ENCODE results near the gene MYO18A.
"Not testable (repeated sequence)": the region's sequence is repeated elsewhere in the genome, so short reads cannot be mapped to it uniquely, and the experiment has no call there.

MYO18A gene

DNA sequence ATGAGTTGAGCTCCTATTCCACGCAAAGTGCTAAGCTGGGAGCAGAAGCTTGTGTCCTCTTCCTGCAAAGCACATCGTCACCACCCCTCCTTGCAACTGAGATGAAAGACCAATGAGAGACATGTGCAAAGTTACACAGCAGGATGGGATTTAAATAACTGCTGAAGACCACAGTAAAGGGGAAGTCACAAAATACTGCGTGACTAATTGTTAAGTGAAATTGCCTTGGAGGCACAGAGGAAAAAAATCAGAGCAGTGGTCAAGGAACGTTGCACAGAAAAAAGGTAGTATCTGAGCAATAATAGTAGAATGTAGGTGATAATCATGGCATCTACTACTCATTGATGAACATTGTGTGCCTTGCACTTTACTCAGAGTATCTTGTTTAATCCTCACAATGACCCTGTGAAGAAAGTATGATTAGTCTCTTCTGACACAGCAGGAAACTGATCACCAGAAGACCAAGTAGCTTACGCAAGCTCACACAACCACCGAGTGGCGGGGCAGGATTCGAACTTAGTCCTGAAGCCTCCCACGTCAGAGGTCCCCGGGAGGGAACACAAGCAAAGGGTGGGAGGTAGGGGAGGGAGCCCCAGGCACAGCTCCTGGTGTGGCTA lies 15.4 kb upstream of the MYO18A start:
- DNase-seq: no peak

DNA sequence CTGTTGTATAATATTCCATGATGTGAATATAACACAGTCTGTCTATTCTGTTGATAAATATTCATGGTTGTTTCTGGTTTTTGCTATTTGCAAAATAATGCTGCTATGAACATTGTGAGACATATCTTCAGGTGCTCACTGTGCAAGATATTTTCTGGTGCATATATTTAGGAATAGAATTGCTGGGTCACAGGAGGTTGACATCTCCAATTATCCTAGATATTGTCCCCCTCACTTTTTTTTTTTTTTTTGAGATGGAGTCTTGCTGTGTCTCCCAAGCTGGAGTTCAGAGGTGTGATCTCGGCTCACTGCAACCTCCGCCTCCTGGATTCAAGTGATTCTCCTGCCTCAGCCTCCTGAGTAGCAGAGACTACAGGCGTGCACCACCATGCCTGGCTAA lies 14.5 kb upstream of the MYO18A start:
- no peak for DNase-seq

DNA sequence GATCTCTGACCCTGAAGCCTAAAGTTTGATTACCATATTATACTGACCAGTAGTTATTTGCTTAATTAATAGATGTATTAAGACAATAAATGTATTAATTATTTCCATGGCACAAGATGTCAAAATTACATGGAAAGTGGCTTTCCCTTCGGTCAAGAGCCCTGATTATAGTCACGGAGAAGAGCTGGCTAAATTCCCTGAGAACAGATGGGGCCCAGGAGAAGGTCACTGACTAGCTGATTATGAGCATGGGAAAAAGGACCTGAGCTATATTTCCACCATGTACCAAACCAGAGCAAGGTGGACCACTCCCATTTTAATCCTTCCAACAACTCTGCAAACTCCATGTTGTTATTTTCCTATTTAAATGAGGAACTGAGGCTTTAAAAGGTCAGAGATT lies 12.9 kb upstream of the MYO18A start:
- DNase-seq: no peak

DNA sequence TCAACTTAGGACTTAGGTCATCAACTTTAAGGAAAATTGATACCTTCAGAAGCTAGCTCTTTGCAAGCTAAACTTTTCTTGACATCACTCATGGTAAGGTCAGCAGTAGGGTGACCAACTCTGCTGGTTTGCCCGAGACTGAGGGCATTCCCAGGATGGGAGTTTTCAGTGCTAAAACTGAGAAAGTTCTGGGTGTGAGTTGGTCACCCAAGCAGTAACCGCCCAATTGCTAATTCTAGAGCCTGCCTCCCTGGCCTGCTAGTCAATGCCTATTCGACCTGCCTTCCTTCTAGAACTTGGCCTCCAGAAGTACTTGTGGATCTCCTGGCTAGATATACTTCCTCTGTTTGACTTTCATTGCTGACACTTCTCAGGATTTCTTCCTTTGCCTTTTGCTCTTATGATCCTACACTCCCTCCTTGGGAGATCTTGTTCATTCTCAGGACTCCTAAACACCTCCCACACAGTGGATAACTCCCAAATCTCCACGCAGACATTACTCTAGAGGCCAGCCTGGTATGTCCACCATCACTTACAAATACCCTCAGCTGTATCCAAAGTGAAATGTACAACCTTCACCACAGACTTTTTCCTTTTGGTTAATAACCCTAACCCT lies 10.5 kb upstream of the MYO18A start:
- no peak for DNase-seq

DNA sequence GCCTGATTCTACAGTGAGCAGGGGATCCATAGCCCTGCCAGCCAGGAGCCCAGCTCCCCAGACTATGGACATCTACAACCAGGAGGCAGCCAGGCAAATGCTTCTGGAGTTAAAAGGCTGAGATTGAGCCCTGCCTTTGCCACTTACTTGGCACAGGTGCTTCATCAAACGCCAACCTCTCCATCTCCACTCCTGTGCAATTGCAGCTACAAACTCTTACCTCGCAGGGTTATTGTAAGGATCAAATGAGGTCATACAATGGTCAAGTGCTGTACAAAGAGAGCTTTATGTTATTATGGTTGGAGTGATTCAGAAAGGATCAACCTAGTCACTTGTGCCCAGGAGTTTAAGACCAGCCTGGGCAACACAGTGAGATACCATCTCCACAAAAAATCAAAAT lies 9.8 kb upstream of the MYO18A start:
- no peak for DNase-seq

DNA sequence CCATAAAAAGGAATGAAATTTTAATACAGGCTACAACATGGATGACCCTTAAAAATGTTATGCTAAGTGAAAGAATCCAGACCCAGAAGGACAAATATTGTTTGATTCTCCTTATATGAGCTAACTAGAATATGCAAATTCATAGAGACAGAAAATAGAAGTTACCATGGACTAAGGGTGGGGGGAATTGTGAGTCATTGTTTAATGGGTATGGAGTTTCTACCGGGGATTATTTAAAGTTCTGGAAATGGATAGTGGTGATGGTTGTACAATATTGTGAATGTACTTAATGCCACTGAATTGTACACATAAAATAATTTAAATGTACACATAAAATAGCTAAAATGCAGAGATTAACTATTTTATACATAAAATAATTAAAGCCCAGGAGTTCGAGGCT lies 9.2 kb upstream of the MYO18A start:
- no peak for DNase-seq

DNA sequence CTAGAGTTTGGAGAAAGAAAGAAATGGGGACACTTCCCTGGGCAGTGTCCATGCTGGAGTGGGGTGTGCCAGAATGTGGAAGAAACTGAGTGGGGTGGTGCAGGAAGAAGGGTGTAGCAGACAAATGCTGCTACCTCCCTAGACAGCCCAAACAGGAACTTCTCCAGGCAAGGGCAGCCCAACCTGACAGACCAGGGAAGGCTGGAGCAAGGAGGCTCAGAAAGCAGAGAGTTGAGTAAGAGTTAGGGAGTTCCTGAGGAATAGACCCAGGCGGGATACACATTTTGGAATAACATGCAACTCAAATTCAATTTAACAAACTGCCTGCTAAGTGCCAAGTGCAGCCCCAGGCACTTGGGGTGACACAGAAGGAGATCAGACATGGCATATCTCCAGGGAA lies 1.0 kb upstream of the MYO18A start:
- DNase-seq: no peak

DNA sequence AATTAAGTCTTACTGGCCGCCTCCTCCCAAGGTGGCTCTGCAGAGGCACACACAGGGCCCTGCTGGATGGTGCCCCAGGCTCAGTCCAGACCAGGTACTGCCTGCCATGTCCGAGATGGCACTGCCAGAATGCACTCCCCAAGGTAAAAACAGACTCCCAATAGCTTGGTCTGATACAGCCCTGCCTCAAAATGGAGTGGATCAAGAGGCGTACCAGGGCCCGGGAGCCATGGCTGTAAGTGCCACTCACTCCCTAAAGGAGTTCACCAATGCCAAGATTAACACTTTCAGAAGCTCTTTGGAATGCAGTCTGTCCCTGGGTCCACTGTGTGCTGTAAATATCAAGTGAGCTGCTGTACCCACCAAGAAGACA lies 576 bp upstream of the MYO18A start:
- no peak for DNase-seq

DNA sequence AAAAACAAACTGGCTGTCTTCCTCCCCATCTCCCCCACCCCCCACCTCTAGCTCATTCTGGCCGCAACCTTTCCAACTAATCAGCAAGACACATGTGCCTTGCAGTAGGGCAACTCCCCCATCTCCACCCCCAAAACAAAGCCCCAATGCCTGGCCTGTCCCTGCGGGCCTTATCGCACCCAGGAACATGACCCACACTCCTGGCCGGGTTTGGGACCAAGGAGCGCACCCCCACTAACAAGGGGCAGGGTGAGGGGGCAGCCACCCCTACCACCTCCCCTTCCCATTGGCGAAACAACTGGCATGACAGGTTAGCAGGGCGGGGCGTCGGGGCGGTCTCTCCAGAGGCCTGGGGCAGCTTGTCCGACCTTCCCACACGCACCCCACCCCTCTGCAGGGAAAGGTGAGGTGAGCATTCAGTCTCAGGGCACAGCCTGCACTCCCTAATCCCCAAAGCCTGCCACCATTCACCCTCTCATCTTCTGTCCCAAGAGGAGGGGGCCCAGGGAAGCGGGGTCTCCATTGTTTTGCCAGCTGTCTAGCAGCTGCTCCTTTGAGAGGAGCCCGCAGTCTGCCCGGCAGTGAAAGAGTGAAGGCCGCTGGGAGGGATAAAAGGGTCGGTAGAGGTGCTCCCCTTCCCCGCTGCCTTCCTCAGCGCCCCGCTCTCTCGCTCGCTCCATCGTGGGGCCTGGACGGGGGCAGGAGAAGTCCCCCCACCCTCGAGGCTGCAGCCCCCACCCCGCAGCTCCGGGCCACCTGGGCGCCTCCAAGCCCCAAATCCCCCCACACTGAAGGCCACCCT lies 765 bp downstream of the MYO18A start:
- no peak for DNase-seq

DNA sequence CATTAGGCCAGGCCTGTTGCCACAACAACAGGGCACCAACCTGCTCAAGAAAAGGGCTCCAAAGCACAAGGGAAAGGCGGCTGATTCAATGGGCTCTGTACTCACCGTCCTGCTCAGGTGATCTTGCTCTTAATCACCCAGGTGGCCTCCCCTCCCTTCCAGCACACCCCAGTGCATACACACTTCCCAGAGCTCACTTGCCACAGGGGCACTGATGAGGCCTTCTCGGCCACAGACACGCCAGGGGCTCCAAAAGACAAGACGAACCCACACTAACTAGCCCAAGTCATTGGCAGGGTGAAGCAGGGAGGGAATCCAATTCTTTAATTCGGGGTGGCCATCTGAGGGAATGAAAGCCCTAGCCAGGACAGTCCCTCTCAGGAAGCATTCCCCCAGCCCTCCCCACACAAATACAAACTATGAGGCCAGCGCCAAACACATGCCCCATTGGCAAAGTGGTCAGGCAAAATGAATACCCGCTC lies 1.4 kb downstream of the MYO18A start:
- DNase-seq: no peak

DNA sequence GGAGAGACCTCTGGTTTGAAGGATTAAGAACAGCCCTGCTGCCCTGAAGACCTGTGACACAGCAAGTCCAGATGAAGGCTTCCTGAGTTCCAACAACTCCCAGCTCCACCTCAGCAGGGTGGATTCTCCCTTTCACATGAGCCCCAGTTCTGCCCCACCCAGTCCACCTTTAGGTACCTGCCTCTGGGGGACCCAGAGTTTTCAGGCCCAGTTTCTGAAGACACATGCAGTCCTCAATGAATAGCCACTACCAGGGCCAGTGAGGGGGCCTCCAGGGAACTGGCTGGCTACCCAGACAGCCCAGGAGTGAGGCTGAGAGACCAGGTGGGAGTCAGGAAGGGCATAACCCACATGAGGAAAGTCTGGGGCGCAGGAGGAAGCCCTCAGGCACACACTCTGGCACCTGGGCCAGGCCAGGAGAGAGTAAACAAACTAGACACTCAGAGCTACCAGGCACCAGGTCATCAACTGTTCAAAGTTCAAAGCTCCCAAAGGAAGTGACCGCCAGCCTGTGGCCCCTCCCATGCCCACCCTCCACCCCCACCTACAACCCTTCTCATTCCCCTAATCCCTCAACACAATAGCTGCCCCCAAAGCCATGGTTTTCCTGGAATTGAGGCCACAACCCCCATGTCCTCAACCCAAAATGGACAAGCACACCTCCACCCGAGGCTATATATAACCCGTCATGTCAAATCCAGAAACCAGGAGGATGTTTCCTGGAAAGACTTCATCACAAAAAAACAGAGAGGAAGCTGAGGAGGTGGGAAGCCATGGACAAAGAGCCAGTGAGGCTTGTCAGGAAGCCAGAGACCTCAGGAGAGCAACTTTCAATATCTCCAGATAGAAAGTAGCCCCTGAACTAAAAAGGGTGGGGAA lies 2.1 kb downstream of the MYO18A start:
- DNase-seq: no peak

DNA sequence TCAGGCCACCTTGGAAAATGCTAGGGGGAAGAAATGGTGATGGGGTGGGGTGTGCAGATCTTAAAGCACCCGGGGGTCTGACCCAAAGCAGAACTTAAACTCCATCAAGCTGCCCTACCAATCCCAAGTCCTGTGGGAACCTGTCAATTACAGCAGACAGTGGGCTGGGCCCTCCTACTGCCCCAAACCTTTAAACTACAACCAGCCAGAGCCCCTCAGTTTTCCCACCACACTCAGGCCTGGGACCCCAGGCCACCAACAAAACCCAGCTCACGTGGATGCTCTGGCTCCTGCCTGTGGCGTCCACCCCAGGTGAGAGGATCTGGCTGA lies 2.7 kb downstream of the MYO18A start:
- DNase-seq: no peak

DNA sequence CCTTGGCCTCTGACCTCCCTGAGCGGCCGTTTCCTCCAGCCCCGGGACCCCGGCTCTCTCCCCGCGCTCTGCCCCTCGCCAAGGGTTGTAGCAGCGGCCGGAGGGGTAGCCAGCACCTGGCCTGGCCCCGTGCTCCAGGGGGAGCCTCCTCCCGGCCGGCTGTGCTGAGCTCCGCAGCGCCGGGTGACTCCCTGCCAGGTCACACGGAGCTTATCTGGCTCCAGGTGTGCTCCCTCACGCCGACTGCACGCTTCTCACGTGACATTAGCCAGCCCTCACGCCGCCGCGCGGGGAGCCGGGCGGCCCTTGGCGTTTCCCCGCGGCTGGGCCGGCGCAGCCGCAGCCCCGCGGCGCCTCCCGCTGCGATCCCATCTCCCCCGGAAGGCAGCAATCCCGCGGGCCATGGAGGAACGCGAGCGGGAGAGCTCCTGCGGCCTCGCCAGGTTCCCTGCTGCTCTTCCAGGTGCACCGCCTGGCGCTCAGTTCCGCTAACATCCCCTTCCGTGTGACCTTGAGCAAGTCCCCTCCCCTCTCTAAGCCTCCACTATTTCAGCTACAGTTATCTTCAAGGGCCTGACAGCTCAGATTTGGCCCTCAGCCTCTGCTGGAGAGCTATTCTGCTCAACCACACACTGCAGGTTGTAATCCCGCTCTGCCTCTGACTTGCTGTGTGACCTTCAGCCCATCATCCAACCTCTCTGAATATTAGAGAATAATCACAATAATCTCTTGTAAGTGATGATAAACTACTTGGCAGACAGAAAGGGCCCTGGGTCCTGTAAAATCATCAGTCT lies 3.4 kb downstream of the MYO18A start:
- DNase-seq: peak; percentile 46

DNA sequence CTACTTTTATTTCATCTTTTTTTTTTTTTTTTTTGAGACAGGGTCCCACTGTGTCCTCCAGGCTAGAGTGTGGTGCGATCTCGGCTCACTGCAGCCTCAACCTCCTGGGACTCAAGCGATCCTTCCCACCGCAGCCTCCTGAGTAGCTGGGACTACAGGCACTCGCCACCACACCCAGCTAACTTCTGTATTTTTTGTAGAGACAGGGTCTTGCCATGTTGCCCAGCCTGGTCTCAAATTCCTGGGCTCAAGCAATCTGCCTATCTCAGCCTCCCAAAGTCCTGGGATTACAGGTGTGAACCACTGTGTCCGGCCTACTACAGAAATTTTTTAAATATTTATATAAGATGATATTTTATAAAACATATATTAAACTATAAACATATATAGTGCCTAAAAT lies 4.8 kb downstream of the MYO18A start:
- no peak for DNase-seq

DNA sequence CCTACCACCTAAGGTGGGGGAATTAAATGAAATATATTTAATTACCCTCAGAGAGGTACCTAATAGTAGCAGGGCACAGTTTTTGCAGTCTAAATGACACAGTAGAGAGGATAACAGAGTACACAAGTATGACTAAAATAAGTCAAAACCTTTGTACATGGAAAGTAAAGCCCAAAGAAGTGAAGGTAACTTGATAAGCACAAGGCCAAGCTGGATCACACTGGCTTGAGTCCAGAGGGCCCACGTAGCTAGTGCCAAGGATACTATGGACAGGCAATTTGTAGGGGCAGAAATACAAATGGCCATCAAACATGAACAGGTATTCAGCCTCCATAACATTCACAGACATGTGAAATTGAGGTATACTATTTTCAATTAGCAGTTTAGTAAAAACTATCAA lies 7.6 kb downstream of the MYO18A start:
- DNase-seq: no peak

DNA sequence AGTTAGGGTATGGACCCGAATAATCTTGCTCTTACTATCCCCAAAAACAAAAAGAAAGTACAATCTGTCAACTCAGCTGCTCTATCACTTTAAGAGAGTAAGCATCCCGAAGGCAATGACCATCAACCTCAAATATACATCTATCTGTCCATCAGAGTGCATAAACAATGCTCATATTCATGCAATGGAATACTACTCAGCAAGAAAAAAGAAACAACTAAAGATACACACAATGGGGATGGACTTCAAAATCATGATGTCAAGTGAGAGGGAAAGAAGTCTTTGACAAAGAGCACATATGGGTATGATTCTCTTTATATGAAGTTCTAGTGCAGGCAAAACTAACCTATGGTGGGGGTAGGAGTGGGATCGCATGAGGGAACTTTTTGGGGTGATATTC lies 9.5 kb downstream of the MYO18A start:
- no peak for DNase-seq

DNA sequence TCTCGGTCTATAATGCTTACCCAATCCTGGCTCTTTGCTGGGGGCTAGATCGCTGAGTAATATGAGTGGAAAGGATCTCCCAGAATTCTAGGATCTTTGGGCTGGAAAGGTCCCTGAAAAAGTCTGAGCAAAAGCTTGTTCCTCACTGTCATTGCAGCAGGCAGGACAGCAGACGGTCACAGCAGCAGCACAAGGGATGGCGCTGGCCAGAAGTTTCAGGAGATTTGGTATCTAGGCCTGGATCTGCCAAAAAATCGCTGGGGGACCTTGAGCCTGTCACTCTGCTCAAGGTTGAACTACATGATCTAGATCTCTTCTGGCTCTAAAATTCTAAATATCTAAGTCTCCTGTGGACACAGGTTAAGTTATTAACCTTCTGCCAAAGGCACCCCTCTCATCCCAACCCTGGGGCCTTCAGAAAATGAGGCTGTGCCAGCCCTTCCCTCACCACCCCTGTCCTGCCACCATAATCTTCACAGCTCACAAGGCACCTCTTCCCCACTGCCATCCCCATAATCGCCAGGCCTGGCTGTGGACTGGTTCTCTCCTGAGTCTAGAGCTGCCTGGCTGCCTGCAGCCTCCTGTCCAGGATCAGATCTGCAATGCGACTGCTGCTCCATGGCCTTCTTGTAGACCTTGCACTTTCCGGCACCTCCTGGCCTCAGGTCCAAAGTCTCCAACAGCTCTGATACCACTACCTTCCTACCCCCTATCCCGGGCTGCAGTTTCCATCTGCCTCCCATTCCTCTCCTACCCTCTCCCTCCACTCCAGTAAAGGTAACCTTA lies 10.2 kb downstream of the MYO18A start:
- DNase-seq: no peak

DNA sequence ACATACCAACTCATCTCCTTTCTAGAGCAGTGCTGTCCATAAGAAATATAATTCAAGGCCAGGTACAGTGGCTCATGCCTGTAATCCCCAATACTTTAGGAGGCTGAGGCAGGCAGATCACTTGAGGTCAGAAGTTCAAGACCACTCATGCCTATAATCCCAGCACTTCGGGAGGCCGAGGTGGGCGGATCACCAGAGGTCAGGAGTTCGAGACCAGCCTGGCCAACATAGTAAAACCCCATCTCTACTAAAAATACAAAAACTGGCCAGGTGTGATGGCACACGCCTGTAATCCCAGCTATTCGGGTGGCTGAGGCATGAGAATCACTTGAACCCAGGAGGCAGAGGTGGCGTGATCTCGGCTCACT lies 11.5 kb downstream of the MYO18A start:
- not testable (repeated sequence) for DNase-seq

DNA sequence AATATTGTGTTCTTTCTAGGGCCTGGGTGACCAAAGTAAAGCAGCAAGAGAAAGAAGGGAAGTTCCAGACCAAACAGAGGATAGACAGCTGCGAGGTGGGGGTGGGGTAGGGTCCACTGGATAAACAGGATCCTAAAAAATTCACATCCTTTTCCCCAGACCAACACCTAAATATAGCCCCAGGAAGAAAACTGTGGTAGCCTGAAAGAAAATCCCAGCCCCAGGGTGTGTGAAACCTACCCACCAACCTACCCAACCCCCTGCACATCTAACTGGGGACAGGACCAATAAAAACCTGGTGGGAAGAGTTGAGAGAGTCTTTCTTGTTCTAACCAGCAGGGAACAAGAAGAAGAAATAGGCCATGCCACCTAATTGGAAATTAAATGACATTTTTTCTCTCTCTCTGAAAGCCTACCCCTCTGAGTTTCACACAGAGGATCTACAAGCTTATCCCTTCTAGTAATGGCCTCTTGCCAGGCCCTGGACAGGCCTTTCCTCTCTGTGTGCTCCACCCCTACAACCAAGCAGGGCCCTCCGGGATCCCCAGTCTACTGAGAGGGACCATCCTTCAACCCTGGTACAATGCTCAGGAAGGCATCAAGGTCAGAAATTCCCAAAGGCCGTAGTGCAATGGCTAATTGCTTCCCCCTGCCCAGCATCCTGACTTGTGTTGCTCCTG lies 12.0 kb downstream of the MYO18A start:
- no peak for DNase-seq

DNA sequence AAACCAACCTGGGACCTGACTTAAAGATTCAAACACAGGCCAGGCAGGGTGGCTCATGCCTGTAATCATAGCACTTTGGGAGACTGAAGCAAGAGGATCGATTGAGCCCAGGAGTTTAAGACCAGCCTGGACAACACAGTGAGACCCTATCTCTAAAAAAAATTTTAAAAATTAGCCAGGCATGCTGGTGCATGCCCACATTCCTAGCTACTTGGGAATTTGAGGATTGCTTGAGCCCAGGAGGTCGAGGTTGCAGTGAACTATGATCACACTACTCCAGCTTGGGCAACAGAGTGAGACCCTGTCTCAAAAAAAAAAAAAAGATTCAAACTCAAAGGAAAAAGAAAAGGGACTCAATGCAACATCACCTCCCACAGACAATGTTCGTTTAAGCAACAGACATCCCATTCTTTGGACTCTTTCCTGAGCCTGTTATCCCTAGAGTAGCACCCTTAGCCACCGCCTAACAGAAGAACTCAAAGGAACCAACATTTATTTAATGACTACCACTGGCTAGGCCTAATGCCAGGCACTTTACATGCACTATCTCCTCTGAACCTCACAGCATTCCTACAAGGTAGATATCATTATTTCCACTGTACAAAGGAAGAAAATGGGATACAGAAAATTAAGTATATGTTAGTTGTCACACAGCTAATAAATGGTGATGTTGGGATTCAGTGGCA lies 12.7 kb downstream of the MYO18A start:
- no peak for DNase-seq

DNA sequence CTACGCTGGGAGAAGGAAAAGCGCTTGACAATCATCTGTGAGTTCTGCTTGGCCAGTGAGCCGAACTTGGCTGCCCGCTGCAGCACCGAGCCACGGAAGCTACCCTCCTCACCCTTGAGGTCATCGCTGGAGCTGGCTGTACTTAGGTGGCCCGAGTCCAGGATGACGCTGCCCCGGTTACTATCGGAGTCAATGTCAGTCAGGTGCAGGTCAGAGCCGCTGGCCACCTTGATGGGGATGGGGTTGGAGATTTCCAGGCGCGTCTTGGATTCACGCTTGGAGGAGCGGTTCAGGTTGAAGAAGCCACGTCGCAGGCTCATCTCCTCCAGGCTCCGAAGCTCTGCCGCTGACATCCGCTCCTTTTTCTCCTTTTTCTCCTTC lies 13.7 kb downstream of the MYO18A start:
- no peak for DNase-seq
